WTC11 (cell line): ENCODE results near the gene IL11RA.

Experiments
- CREB1 ChIP-seq: sonication (generic); formaldehyde crosslinking; IDR thresholded peaks from 2 replicates; pipeline ENCODE4 v1.8.0; 2023; ENCODE audit warnings: mild to moderate bottlenecking, missing genetic modification reagents
- CTCF ChIP-seq: fragments of 200-600 bp; IDR thresholded peaks from 2 replicates; pipeline ENCODE4 v1.8.0; 2022; ENCODE audit warnings: antibody characterized with exemption
- HMGXB4 ChIP-seq: sonication (generic); formaldehyde crosslinking; IDR thresholded peaks from 2 replicates; pipeline ENCODE4 v1.8.1; 2023; ENCODE audit warnings: mild to moderate bottlenecking, moderate library complexity, missing genetic modification reagents
- IRF2 ChIP-seq: sonication (generic); formaldehyde crosslinking; IDR thresholded peaks from 2 replicates; pipeline ENCODE4 v1.8.0; 2022; ENCODE audit warnings: low read depth, missing genetic modification reagents, borderline replicate concordance
- MXD4 ChIP-seq: fragments of 250-450 bp; sonication (Bioruptor Pico); IDR thresholded peaks from 2 replicates; pipeline ENCODE4 v1.8.0; 2021; ENCODE audit warnings: mild to moderate bottlenecking, moderate library complexity, borderline replicate concordance
- NFE2L1 ChIP-seq: sonication (generic); formaldehyde crosslinking; IDR thresholded peaks from 2 replicates; pipeline ENCODE4 v1.8.1; 2023; ENCODE audit warnings: missing genetic modification reagents
- PRRX2 ChIP-seq: fragments of 250-450 bp; sonication (Bioruptor Pico); IDR thresholded peaks from 2 replicates; pipeline ENCODE4 v1.8.0; 2021; ENCODE audit warnings: mild to moderate bottlenecking
- RELA ChIP-seq: sonication (generic); formaldehyde crosslinking; IDR thresholded peaks from 2 replicates; pipeline ENCODE4 v1.8.1; 2022; ENCODE audit warnings: missing genetic modification reagents, mild to moderate bottlenecking, borderline replicate concordance
- ZNF263 ChIP-seq: sonication (generic); formaldehyde crosslinking; IDR thresholded peaks from 2 replicates; pipeline ENCODE4 v1.8.1; 2022; ENCODE audit warnings: low read depth, mild to moderate bottlenecking, moderate library complexity, missing genetic modification reagents
- TF ChIP-seq, protein P1 (sequence below): sonication (generic); formaldehyde crosslinking; IDR thresholded peaks from 2 replicates; pipeline ENCODE4 v1.8.0; 2022; ENCODE audit warnings: missing genetic modification reagents
- TF ChIP-seq, protein P2 (sequence below): sonication (generic); formaldehyde crosslinking; IDR thresholded peaks from 2 replicates; pipeline ENCODE4 v1.8.0; 2022; ENCODE audit warnings: mild to moderate bottlenecking, missing genetic modification reagents
- TF ChIP-seq, protein P3 (sequence below): sonication (generic); formaldehyde crosslinking; IDR thresholded peaks from 2 replicates; pipeline ENCODE4 v1.8.1; 2022; ENCODE audit warnings: low read depth, missing genetic modification reagents, borderline replicate concordance

GRCh38 chr9:34685591-34685990 lies 33.6 kb downstream of the IL11RA start:
- no peak for TF ChIP-seq CREB1 (CRISPR knock-in tag)
- TF ChIP-seq CTCF: no peak
- no peak for TF ChIP-seq MXD4 (CRISPR knock-in tag)
- TF ChIP-seq, protein P1, sequence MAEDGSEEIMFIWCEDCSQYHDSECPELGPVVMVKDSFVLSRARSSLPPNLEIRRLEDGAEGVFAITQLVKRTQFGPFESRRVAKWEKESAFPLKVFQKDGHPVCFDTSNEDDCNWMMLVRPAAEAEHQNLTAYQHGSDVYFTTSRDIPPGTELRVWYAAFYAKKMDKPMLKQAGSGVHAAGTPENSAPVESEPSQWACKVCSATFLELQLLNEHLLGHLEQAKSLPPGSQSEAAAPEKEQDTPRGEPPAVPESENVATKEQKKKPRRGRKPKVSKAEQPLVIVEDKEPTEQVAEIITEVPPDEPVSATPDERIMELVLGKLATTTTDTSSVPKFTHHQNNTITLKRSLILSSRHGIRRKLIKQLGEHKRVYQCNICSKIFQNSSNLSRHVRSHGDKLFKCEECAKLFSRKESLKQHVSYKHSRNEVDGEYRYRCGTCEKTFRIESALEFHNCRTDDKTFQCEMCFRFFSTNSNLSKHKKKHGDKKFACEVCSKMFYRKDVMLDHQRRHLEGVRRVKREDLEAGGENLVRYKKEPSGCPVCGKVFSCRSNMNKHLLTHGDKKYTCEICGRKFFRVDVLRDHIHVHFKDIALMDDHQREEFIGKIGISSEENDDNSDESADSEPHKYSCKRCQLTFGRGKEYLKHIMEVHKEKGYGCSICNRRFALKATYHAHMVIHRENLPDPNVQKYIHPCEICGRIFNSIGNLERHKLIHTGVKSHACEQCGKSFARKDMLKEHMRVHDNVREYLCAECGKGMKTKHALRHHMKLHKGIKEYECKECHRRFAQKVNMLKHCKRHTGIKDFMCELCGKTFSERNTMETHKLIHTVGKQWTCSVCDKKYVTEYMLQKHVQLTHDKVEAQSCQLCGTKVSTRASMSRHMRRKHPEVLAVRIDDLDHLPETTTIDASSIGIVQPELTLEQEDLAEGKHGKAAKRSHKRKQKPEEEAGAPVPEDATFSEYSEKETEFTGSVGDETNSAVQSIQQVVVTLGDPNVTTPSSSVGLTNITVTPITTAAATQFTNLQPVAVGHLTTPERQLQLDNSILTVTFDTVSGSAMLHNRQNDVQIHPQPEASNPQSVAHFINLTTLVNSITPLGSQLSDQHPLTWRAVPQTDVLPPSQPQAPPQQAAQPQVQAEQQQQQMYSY: no peak
- no peak for TF ChIP-seq HMGXB4
- no peak for TF ChIP-seq IRF2
- TF ChIP-seq, protein P2, sequence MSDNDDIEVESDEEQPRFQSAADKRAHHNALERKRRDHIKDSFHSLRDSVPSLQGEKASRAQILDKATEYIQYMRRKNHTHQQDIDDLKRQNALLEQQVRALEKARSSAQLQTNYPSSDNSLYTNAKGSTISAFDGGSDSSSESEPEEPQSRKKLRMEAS (CRISPR knock-in tag): no peak
- TF ChIP-seq NFE2L1 (CRISPR knock-in tag): no peak
- no peak for TF ChIP-seq ZNF263 (CRISPR knock-in tag)
- TF ChIP-seq, protein P3, sequence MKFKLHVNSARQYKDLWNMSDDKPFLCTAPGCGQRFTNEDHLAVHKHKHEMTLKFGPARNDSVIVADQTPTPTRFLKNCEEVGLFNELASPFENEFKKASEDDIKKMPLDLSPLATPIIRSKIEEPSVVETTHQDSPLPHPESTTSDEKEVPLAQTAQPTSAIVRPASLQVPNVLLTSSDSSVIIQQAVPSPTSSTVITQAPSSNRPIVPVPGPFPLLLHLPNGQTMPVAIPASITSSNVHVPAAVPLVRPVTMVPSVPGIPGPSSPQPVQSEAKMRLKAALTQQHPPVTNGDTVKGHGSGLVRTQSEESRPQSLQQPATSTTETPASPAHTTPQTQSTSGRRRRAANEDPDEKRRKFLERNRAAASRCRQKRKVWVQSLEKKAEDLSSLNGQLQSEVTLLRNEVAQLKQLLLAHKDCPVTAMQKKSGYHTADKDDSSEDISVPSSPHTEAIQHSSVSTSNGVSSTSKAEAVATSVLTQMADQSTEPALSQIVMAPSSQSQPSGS (CRISPR knock-in tag): no peak
- TF ChIP-seq PRRX2 (CRISPR knock-in tag): no peak
- no peak for TF ChIP-seq RELA (CRISPR knock-in tag)
